Measurements from ENCODE around the gene HPSE2. TPM values are rescaled to one million over a fixed set of nuclear protein-coding genes. Genes with fewer than 3 reads are reported as not detected.
"Not testable (repeated sequence)": the region's sequence is repeated elsewhere in the genome, so short reads cannot be mapped to it uniquely, and the experiment has no call there.

The HPSE2 gene
- total and polyA plus RNA-seq, 5 experiments from 2014 or later, result 0.07 TPM; not detected in 4

GRCh38 chr10:98528805-98529183, 706.9 kb downstream of the HPSE2 start:
- Mint-ChIP-seq H3K27me3 (peaks cover 0 to 13% (median 4%) of the 10 kb centered on the region in 5 donors), H3K9me3 (no peaks in the 10 kb centered on the region), H3K36me3 (no peaks in the 10 kb centered on the region), H3K4me1 (peaks cover 0 to 2% (median 0%) of the 10 kb centered on the region in 4 donors), H3K4me3 (no peak overlapping the region), H3K27ac (no peak overlapping the region)
- no peak for ATAC-seq
- DNase-seq, result no peak
- POLR2A ChIA-PET, result no interaction called here

DNA sequence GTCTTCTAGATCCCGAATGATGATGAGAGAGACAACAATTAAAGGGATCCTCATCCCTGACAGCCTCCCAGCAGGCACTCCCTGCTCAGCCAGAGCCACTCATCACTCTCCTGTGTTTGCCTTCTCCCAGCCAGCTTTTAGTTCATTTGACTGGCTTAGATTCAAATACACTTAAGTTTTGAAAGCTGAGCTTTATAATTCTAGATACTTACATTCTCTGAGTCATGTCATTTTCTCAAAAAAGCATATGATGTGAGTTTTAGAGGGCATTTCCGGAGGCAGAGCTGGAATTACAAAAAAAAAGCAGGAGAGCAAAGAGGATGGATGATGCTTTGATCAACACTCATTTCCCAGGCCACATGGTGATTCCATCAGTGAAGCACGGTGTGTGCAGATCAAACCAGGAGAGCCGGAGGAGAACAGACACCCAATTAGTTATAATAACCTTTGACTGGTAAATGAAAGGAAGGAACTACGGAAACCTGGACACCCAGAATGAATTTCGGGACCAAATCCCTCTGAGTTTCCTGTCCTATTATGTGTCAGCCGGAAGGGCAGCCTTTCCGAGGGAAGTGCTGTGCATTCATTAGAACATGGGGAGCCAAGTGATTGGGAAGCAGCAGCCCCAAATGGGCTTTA, 707.4 kb downstream of the HPSE2 start:
- Mint-ChIP-seq H3K27me3 (peaks cover 0 to 13% (median 4%) of the 10 kb centered on the region in 5 donors), H3K4me3 (no peak overlapping the region)
- POLR2A ChIA-PET, result no interaction called here

GRCh38 chr10:98525969-98526368, 709.7 kb downstream of the HPSE2 start:
- ATAC-seq, result no peak
- Mint-ChIP-seq H3K36me3 (no peaks in the 10 kb centered on the region), H3K9me3 (peaks cover 0 to 3% (median 0%) of the 10 kb centered on the region in 9 donors), H3K4me3 (no peak overlapping the region), H3K4me1 (peaks cover 0 to 2% (median 0%) of the 10 kb centered on the region in 4 donors), H3K27me3 (peaks cover 0 to 12% (median 4%) of the 10 kb centered on the region in 5 donors), H3K27ac (no peak overlapping the region)
- POLR2A ChIA-PET, result no interaction called here
- DNase-seq, result no peak

More for the DNA sequence above, 707.4 kb downstream of the HPSE2 start:
- H3K9me3 Mint-ChIP-seq, result no peaks in the 10 kb centered on the region
- no peak overlapping the region for H3K27ac Mint-ChIP-seq
- peaks cover 0 to 2% (median 0%) of the 10 kb centered on the region in 4 donors for H3K4me1 Mint-ChIP-seq
- ATAC-seq, result no peak
- DNase-seq, result no peak
- H3K36me3 Mint-ChIP-seq, result no peaks in the 10 kb centered on the region

DNA sequence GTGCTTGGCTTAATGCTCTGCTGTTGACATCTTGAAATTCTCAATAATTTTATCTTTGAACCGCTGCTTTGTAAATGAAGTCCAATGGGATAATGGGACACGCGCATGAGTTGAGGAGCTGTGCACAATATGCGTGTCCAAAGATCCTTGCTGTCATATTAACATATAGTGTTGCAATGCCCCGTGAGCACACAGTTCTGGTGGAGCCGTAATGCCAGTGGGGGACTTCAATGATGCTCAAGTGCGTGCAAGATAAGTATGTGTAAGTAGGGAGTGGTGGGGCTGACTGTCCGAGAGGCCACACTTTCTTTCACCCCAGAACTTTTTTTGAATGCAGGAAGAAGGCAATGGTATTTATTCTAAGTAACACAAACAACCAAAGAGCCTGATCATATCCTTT, 711.5 kb downstream of the HPSE2 start:
- POLR2A ChIA-PET, result no interaction called here
- H3K27me3 Mint-ChIP-seq, result peaks cover 2 to 12% (median 3%) of the 10 kb centered on the region in 5 donors

GRCh38 chr10:98519841-98520240, 715.8 kb downstream of the HPSE2 start:
- Mint-ChIP-seq H3K4me1 (no peaks in the 10 kb centered on the region), H3K9me3 (peaks cover 0 to 4% (median 0%) of the 10 kb centered on the region in 9 donors), H3K27me3 (peaks cover 7 to 43% (median 18%) of the 10 kb centered on the region in 5 donors), H3K36me3 (no peaks in the 10 kb centered on the region), H3K27ac (no peak overlapping the region), H3K4me3 (no peak overlapping the region)
- DNase-seq (no peak), ATAC-seq (no peak)
- POLR2A ChIA-PET, result no interaction called here

More for the DNA sequence above, 711.5 kb downstream of the HPSE2 start:
- no peak overlapping the region for H3K27ac Mint-ChIP-seq
- no peak for DNase-seq
- H3K9me3 Mint-ChIP-seq, result peaks cover 0 to 4% (median 0%) of the 10 kb centered on the region in 9 donors
- no peaks in the 10 kb centered on the region for H3K36me3 Mint-ChIP-seq
- H3K4me1 Mint-ChIP-seq, result no peaks in the 10 kb centered on the region
- H3K4me3 Mint-ChIP-seq, result no peak overlapping the region
- no peak for ATAC-seq

- peaks cover 0 to 4% (median 0%) of the 10 kb centered on the region in 9 donors for H3K9me3 Mint-ChIP-seq
- POLR2A ChIA-PET, result no interaction called here
- no peaks in the 10 kb centered on the region for H3K4me1 Mint-ChIP-seq
- ATAC-seq, result no peak
- no peak overlapping the region for H3K27ac Mint-ChIP-seq
- peaks cover 9 to 43% (median 18%) of the 10 kb centered on the region in 5 donors for H3K27me3 Mint-ChIP-seq
- DNase-seq, result no peak
- no peaks in the 10 kb centered on the region for H3K36me3 Mint-ChIP-seq
- no peak overlapping the region for H3K4me3 Mint-ChIP-seq
These were observed 718.0 kb downstream of the HPSE2 start for GRCh38 chr10:98517672-98518071.

DNA sequence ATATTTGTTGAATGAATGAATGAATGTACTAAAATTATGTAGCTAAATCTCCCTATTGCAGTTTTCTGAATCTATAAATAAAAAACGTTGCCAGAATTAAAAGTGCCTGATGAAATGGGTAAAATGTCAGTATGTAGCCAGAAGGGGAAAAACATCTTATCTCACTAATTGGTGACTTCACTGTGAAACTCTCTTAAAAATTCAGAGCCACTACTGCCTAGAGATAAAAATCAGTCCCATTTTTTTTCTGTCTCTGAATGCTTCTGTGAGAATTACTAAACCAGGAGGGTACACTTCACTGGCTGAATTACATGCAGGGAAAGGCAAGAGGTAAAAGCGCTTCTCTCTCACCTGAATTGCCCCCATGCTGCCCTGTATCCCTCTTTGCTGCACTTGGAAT, 719.3 kb downstream of the HPSE2 start:
- Mint-ChIP-seq H3K27ac (no peak overlapping the region), H3K36me3 (no peaks in the 10 kb centered on the region), H3K9me3 (peaks cover 0 to 4% (median 0%) of the 10 kb centered on the region in 9 donors), H3K27me3 (peaks cover 9 to 43% (median 18%) of the 10 kb centered on the region in 5 donors), H3K4me3 (no peak overlapping the region), H3K4me1 (no peaks in the 10 kb centered on the region)
- POLR2A ChIA-PET, result no interaction called here
- DNase-seq (no peak), ATAC-seq (no peak)

DNA sequence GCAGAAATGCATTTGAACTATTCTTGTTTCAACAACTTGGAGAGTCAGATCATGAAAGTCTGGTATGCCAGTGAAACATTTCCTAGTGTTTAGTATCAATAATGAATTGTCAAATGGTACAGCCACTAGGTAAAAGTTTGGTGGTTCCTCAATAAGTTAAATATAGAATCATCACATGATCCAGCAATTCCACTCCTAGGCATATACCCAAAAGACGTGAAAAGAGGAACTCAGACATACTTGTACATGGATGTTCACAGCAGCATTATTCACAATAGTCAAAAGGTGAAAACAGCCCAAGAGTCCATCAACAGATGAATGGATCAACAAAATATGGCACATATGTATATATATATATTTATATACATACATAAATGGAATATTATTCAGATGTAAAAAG, 721.9 kb downstream of the HPSE2 start:
- ATAC-seq, result no peak
- POLR2A ChIA-PET, result no interaction called here
- H3K36me3 Mint-ChIP-seq, result no peaks in the 10 kb centered on the region
- DNase-seq, result no peak
- H3K27ac Mint-ChIP-seq, result no peak overlapping the region
- peaks cover 5 to 31% (median 18%) of the 10 kb centered on the region in 5 donors for H3K27me3 Mint-ChIP-seq
- H3K4me3 Mint-ChIP-seq, result no peak overlapping the region
- H3K4me1 Mint-ChIP-seq, result no peaks in the 10 kb centered on the region
- H3K9me3 Mint-ChIP-seq, result no peaks in the 10 kb centered on the region

- Mint-ChIP-seq H3K27me3 (peaks cover 11 to 33% (median 24%) of the 10 kb centered on the region in 5 donors), H3K36me3 (no peaks in the 10 kb centered on the region), H3K9me3 (no peaks in the 10 kb centered on the region), H3K27ac (no peak overlapping the region), H3K4me1 (no peaks in the 10 kb centered on the region), H3K4me3 (no peak overlapping the region)
- ATAC-seq (no peak), DNase-seq (no peak)
- POLR2A ChIA-PET, result no interaction called here
These were observed 723.8 kb downstream of the HPSE2 start for GRCh38 chr10:98511876-98512275.

DNA sequence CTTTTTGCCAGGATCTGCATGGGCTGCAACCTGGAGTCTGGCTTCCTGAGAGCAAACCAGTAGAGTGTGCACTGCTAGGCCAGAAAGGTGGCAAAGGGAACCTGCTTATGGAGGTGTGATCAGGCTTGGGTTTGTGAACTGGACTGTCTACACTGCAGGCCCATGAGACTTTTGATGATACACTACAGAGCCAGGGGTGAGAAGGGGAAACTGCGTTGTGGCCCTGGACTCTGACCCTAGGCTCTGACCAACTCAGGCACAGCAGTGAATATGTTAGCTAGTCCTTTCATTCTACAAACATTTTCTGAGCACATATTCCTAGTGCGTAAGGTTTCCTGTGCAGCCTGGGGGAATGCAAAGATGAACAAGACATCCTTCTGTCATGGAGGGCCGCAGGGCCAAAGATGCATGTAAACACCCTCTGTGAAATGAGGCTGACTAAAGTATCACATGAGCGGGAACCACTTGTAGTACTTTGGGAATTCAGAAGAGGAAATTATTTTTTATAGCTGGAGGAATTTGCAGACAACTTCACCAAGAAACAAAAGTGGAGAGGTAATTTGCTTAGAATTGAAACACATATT, 725.1 kb downstream of the HPSE2 start:
- peaks cover 8 to 28% (median 20%) of the 10 kb centered on the region in 5 donors for H3K27me3 Mint-ChIP-seq
- no peak for DNase-seq
- H3K36me3 Mint-ChIP-seq, result no peaks in the 10 kb centered on the region
- H3K4me1 Mint-ChIP-seq, result no peaks in the 10 kb centered on the region
- no peaks in the 10 kb centered on the region for H3K9me3 Mint-ChIP-seq
- no peak overlapping the region for H3K4me3 Mint-ChIP-seq
- ATAC-seq, result no peak
- H3K27ac Mint-ChIP-seq, result no peak overlapping the region
- POLR2A ChIA-PET, result no interaction called here

- DNase-seq (no peak), ATAC-seq (no peak)
- no peaks in the 10 kb centered on the region for H3K9me3 Mint-ChIP-seq
- no peaks in the 10 kb centered on the region for H3K36me3 Mint-ChIP-seq
- peaks cover 8 to 24% (median 19%) of the 10 kb centered on the region in 5 donors for H3K27me3 Mint-ChIP-seq
- H3K27ac Mint-ChIP-seq, result no peak overlapping the region
- no peak overlapping the region for H3K4me3 Mint-ChIP-seq
- no peaks in the 10 kb centered on the region for H3K4me1 Mint-ChIP-seq
- POLR2A ChIA-PET, result no interaction called here
These were observed 725.9 kb downstream of the HPSE2 start for GRCh38 chr10:98509745-98510144.

- ATAC-seq, DNase-seq, H3K36me3 Mint-ChIP-seq, POLR2A ChIA-PET, H3K4me3 Mint-ChIP-seq, H3K27ac Mint-ChIP-seq, H3K4me1 Mint-ChIP-seq: not testable (repeated sequence)
- Mint-ChIP-seq H3K27me3 (peaks cover 14 to 52% (median 30%) of the 10 kb centered on the region in 5 donors), H3K9me3 (peaks cover 0 to 22% (median 2%) of the 10 kb centered on the region in 9 donors)
These were observed 733.1 kb downstream of the HPSE2 start for GRCh38 chr10:98502535-98502934.

- H3K36me3 Mint-ChIP-seq, result peaks cover 0 to 14% (median 9%) of the 10 kb centered on the region in 3 donors
- POLR2A ChIA-PET, result no interaction called here
- no peak overlapping the region for H3K4me3 Mint-ChIP-seq
- H3K27me3 Mint-ChIP-seq, result peaks cover 4 to 21% (median 8%) of the 10 kb centered on the region in 5 donors
- no peaks in the 10 kb centered on the region for H3K4me1 Mint-ChIP-seq
- DNase-seq (no peak), ATAC-seq (no peak)
- H3K27ac Mint-ChIP-seq, result no peak overlapping the region
- peaks cover 4 to 35% (median 23%) of the 10 kb centered on the region in 9 donors for H3K9me3 Mint-ChIP-seq
These were observed 742.9 kb downstream of the HPSE2 start for GRCh38 chr10:98492763-98493162.
